Activated CD4-positive, CD25-positive, alpha-beta regulatory T cell (primary cell): ENCODE results near the gene HSFX1.

Source experiments
- DNase-seq, 4 experiments: peaks; one replicate each; lab custom pipeline; 2025; lab: John Stamatoyannopoulos, UW

HSFX1 gene

DNA sequence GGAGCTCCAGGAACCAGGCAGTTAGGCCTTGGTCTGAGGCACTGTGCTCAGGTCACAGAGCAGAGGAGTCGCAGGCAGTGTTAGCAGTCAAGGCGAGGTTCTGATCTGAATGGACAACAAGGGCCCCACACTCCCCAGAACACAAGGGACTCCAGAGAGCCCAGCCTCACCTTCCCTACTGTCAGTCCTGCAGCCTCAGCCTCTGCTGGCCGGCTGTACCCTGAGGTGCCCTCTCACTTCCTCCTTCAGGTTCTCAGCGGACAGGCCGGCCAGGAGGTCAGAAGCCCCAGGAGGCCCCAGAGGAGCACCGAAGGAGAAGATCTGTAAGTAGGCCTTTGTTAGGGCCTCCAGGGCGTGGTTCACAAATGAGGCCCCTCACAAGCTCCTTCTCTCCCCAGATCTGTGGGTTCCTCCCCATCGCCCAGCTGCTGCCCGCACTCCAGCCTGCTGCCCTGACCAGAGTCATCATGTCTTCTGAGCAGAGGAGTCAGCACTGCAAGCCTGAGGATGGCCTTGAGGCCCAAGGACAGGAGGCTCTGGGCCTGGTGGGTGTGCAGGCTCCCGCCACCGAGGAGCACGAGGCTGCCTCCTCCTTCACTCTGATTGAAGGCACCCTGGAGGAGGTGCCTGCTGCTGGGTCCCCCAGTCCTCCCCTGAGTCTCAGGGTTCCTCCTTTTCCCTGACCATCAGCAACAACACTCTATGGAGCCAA lies 34.0 kb downstream of the HSFX1 start:
- DNase-seq, result no peak

DNA sequence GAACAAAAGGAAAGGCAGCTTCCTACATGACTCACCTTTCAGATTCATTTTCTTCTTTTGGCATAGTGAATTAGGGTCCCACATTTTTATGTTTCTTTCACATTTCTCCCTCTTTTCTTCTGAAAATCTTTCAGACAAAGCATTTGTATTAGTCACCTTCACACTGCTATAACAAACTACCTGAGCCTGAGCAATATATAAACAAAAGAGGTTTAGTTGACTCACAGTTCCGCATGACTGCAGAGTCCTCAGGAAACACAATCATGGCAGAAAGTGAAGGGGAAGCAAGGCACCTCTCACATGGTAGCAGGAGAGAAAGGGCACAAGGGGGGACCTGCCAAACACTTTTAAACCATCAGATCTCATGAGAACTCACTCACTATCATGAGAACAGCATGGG lies 44.8 kb downstream of the HSFX1 start:
- no peak for DNase-seq

DNA sequence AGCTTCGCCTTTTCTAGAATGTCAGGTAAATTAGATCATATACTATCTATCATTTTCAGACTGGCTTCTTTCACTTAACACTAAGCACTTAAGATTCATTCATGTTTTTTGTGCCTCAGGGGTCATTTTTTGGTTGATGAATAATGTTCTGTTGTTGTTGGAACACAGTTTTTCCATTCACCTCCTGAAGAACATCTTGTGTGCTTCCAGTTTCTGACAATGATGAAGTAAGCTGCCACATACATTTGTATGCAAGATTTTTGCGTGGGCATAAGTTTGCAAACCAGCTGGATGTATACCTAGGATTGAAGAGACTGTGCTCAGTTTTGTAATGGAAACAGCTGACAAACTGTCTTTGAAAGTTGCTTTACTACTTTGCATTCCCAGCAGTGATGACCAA lies 45.5 kb downstream of the HSFX1 start:
- no peak for DNase-seq

DNA sequence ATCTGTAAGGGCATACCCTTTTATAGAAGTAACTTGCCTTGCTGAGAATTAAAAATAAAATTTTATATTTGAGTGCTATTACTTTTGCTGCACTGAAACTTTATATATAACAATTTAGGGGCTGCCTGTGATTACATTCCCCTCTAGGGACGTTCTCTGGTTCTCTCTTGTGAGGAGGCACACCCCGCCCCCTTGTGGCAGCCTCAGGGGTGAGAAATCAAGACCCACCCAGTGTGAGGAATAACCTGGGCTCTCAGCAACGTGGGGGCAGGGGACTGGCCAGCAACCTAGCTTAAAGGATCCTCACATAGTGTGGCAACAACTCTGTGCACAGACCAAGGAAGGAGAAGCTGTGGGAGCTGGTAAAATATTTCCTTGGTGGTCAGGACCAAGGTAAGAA lies 51.6 kb downstream of the HSFX1 start:
- peak in 2 of 4 experiments; percentile 13 to 34 for DNase-seq
